T-helper 1 cell (primary cell): ENCODE results near the gene MRPS22.
"Not testable (repeated sequence)": the region's sequence is repeated elsewhere in the genome, so short reads cannot be mapped to it uniquely, and the experiment has no call there.

Experiments
- DNase-seq, 5 donors: peaks; one replicate each; pipeline ENCODE4 v3.0.0-alpha.2; 2012 to 2020

MRPS22 gene

GRCh38 chr3:139312416-139312815 lies 31.4 kb upstream of the MRPS22 start:
- no peak for DNase-seq

GRCh38 chr3:139312959-139313358 lies 30.9 kb upstream of the MRPS22 start:
- DNase-seq = no peak

GRCh38 chr3:139313921-139314320 lies 29.9 kb upstream of the MRPS22 start:
- DNase-seq = no peak

GRCh38 chr3:139317215-139317614 lies 26.6 kb upstream of the MRPS22 start:
- DNase-seq = no peak

- DNase-seq = no peak
These were observed 26.0 kb upstream of the MRPS22 start for GRCh38 chr3:139317660-139318430.

- DNase-seq = no peak
These were observed 25.4 kb upstream of the MRPS22 start for GRCh38 chr3:139318431-139318816.

- no peak for DNase-seq
These were observed 25.0 kb upstream of the MRPS22 start for GRCh38 chr3:139318826-139319225.

GRCh38 chr3:139319428-139320402 lies 24.1 kb upstream of the MRPS22 start:
- DNase-seq = no peak

- DNase-seq = no peak
These were observed 23.1 kb upstream of the MRPS22 start for GRCh38 chr3:139320551-139321309.

- no peak for DNase-seq
These were observed 21.5 kb upstream of the MRPS22 start for GRCh38 chr3:139322346-139322745.

GRCh38 chr3:139323146-139323545 lies 20.7 kb upstream of the MRPS22 start:
- no peak for DNase-seq

- no peak for DNase-seq
These were observed 19.4 kb upstream of the MRPS22 start for GRCh38 chr3:139324456-139324855.

GRCh38 chr3:139325551-139325950 lies 18.3 kb upstream of the MRPS22 start:
- no peak for DNase-seq

GRCh38 chr3:139326131-139326530 lies 17.7 kb upstream of the MRPS22 start:
- no peak for DNase-seq

GRCh38 chr3:139326707-139327106 lies 17.1 kb upstream of the MRPS22 start:
- DNase-seq = no peak

- no peak for DNase-seq
These were observed 16.6 kb upstream of the MRPS22 start for GRCh38 chr3:139327231-139327630.

GRCh38 chr3:139327861-139328260 lies 16.0 kb upstream of the MRPS22 start:
- DNase-seq = no peak

- no peak for DNase-seq
These were observed 15.5 kb upstream of the MRPS22 start for GRCh38 chr3:139328356-139328755.

- peak; percentile 70 to 82 (median 78) for DNase-seq
These were observed 14.4 kb upstream of the MRPS22 start for GRCh38 chr3:139329364-139329850.

GRCh38 chr3:139332092-139332491 lies 11.7 kb upstream of the MRPS22 start:
- no peak for DNase-seq

GRCh38 chr3:139334675-139335074 lies 9.1 kb upstream of the MRPS22 start:
- not testable (repeated sequence) for DNase-seq

- no peak for DNase-seq
These were observed 5.4 kb upstream of the MRPS22 start for GRCh38 chr3:139338405-139338804.
